Measurements from ENCODE around the gene CMBL. TPM values are rescaled to one million over a fixed set of nuclear protein-coding genes. Genes with fewer than 3 reads are reported as not detected.
"Not testable (repeated sequence)": the region's sequence is repeated elsewhere in the genome, so short reads cannot be mapped to it uniquely, and the experiment has no call there.

The CMBL gene
- total RNA-seq, 2 donors from 2014 or later = 11.2 to 20.3 TPM

GRCh38 chr5:10251405-10251804, 56.3 kb downstream of the CMBL start:
- DNase-seq (ENCODE audit: low spot score) = no peak
- H3K4me1 ChIP-seq (replicated peaks) = peaks cover 8% of the 10 kb centered on the region
- peak overlapping the region; percentile 78 to 89 for H3K4me3 ChIP-seq
- no peaks in the 10 kb centered on the region for H3K9me3 ChIP-seq
- no peaks in the 10 kb centered on the region for H3K27me3 ChIP-seq (replicated peaks; ENCODE audit: insufficient read depth)
- WGBS = 26% methylated on average over 7 of the region's 7 CpGs
- no peak for TF ChIP-seq POLR2A (IDR thresholded peaks at IDR 0.05)
- no peak for TF ChIP-seq POLR2AphosphoS5 (IDR thresholded peaks at IDR 0.05)
- no peak for TF ChIP-seq CTCF (IDR thresholded peaks at IDR 0.05)
- H3K36me3 ChIP-seq = no peaks in the 10 kb centered on the region
- H3K27ac ChIP-seq = no peak overlapping the region
- intact Hi-C loops (cut with DNase I) = loop anchor here (10.0 kb wide), 1 partner anchor 707 kb away; the partner anchor contains the start of gene SEMA5A

- no peak for DNase-seq (ENCODE audit: low spot score)
- TF ChIP-seq POLR2A (IDR thresholded peaks at IDR 0.05) (no peak), CTCF (IDR thresholded peaks at IDR 0.05) (no peak), POLR2AphosphoS5 (IDR thresholded peaks at IDR 0.05) (no peak)
- intact Hi-C loops (cut with DNase I) = loop anchor here (1.0 to 10.0 kb wide), 2 partner anchors 38 to 706 kb away; partner anchors contain the start of gene SEMA5A
- WGBS = 1% methylated on average over 21 of the region's 21 CpGs
- H3K27ac ChIP-seq = peak overlapping the region; percentile 93 to 95
- no peaks in the 10 kb centered on the region for H3K9me3 ChIP-seq
- no peaks in the 10 kb centered on the region for H3K36me3 ChIP-seq
- H3K27me3 ChIP-seq (replicated peaks; ENCODE audit: insufficient read depth) = no peaks in the 10 kb centered on the region
- peak overlapping the region; percentile 78 to 89 for H3K4me3 ChIP-seq
- peaks cover 8% of the 10 kb centered on the region for H3K4me1 ChIP-seq (replicated peaks)
Measured at GRCh38 chr5:10250806-10251276, 56.9 kb downstream of the CMBL start.

GRCh38 chr5:10249948-10250805, 57.5 kb downstream of the CMBL start, which contains the start of gene CCT5:
Gene CCT5 (plus strand): TSS chr5:10250280. CDS start chr5:10250341, 61 bp downstream.
- H3K4me1 ChIP-seq (replicated peaks) = peaks cover 8% of the 10 kb centered on the region
- peak within 1 kb of the TSS; percentile 78 to 89 for H3K4me3 ChIP-seq
- under 1% methylated on average over 58 of the region's 67 CpGs for WGBS
- H3K9me3 ChIP-seq = no peaks in the 10 kb centered on the region
- H3K27me3 ChIP-seq (replicated peaks; ENCODE audit: insufficient read depth) = no peaks in the 10 kb centered on the region
- H3K27ac ChIP-seq = peak within 1 kb of the TSS; percentile 93 to 95
- intact Hi-C loops (cut with DNase I) = loop anchor here (1.0 to 10.0 kb wide), 2 partner anchors 39 to 705 kb away; partner anchors contain the start of gene SEMA5A
- no peaks in the 10 kb centered on the region for H3K36me3 ChIP-seq
- no peak for TF ChIP-seq CTCF (IDR thresholded peaks at IDR 0.05)
- peak; percentile 94 for TF ChIP-seq POLR2AphosphoS5 (IDR thresholded peaks at IDR 0.05)
- peak; percentile 59 for TF ChIP-seq POLR2A (IDR thresholded peaks at IDR 0.05)
- DNase-seq (ENCODE audit: low spot score) = peak; percentile 94

- peak overlapping the region; percentile 93 to 95 for H3K27ac ChIP-seq
- TF ChIP-seq CTCF (IDR thresholded peaks at IDR 0.05) = no peak
- TF ChIP-seq POLR2AphosphoS5 (IDR thresholded peaks at IDR 0.05) = no peak
- TF ChIP-seq POLR2A (IDR thresholded peaks at IDR 0.05) = no peak
- no peaks in the 10 kb centered on the region for H3K27me3 ChIP-seq (replicated peaks; ENCODE audit: insufficient read depth)
- H3K4me3 ChIP-seq = peak overlapping the region; percentile 78 to 89
- H3K4me1 ChIP-seq (replicated peaks) = peaks cover 8% of the 10 kb centered on the region
- intact Hi-C loops (cut with DNase I) = no loop called here
- WGBS = 66% methylated on average over 29 of the region's 29 CpGs
- DNase-seq (ENCODE audit: low spot score) = no peak
- no peaks in the 10 kb centered on the region for H3K36me3 ChIP-seq
- H3K9me3 ChIP-seq = no peaks in the 10 kb centered on the region
Measured at GRCh38 chr5:10248378-10249260, 59.1 kb downstream of the CMBL start.

GRCh38 chr5:10247217-10247616, 60.5 kb downstream of the CMBL start:
- H3K4me1 ChIP-seq (replicated peaks); H3K27ac ChIP-seq; DNase-seq (ENCODE audit: low spot score); H3K4me3 ChIP-seq; H3K36me3 ChIP-seq; intact Hi-C loops (cut with DNase I); H3K27me3 ChIP-seq (replicated peaks; ENCODE audit: insufficient read depth); H3K9me3 ChIP-seq: not testable (repeated sequence)
- WGBS = 92% methylated on average over 4 of the region's 4 CpGs
